Measurements from ENCODE around the gene CDH12.

The CDH12 gene

GRCh38 chr5:21807953-21808352, 1045.2 kb downstream of the CDH12 start:
- DNase-seq, result peak; percentile 24

DNA sequence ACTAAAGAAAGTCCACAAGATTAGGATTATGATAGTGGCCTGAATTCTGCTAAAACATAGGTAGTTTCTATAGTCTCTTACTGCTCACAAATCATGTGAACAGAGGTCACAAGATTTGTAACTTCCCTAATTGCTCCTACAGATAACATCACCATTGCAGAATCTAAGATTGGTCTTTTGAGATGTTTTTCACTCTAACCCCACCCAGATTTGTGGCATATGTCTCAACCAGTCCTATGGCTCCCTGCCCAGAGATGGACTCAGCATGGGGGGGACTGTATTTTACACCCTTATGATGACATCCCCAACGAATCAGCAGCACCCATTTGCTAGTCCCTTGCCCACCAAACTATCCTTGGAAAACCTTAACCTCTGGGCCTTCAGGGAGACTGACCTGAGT, 1046.2 kb downstream of the CDH12 start:
- DNase-seq, result no peak

GRCh38 chr5:21806271-21806670, 1046.9 kb downstream of the CDH12 start:
- no peak for DNase-seq

DNA sequence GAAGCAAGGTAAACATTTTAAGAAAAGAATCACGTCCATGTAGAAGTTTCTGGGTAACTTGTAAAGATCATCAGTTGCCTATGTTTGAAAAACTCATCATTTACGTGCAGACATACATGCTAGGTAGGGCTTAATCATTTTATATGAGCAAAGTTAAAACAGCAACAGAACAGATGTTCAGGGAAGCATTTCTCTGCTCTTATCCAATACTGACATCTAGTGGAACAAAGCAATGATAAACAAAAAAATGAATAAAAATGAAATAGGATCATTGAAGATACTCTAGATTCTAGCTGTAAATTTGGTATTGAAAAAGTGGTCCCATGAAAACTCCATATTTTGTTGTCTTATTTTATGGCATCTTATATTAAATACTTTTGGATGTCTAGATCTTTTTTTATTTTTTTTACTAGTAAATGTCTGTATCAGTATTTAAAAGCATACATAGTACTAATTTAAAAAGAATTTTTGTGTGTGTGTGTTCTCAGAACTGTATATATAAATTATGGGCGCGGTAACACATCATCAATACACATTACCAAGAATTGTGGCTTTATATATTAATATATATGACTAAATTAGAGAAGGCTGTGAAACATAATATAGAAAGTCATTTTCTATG, 1050.2 kb downstream of the CDH12 start:
- peak; percentile 85 for DNase-seq

- no peak for DNase-seq
These were observed 1051.0 kb downstream of the CDH12 start for GRCh38 chr5:21802100-21802499.

GRCh38 chr5:21792748-21793147, 1060.4 kb downstream of the CDH12 start:
- no peak for DNase-seq

DNA sequence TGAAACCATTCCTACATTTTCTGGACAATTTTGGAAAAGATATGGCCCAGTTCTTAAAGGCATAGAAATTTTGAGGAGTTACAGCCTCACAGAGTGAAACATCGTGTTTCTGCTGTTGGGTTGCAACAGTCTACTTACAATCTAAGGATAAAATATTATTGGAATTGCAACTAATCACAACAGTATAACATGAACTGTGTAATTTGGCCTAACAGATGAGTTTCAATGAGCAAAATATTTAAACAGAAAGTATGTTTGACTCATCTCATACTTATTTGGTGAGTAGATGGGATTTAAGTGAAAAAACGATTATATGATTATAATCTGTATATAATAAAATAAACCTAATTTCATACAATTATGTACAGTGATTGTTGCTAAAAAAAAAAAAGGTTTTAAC, 1061.8 kb downstream of the CDH12 start:
- DNase-seq, result no peak

GRCh38 chr5:21784487-21784886, 1068.7 kb downstream of the CDH12 start:
- DNase-seq, result no peak

GRCh38 chr5:21783074-21783679, 1070.0 kb downstream of the CDH12 start:
- no peak for DNase-seq

GRCh38 chr5:21776466-21776865, 1076.7 kb downstream of the CDH12 start:
- DNase-seq, result no peak

DNA sequence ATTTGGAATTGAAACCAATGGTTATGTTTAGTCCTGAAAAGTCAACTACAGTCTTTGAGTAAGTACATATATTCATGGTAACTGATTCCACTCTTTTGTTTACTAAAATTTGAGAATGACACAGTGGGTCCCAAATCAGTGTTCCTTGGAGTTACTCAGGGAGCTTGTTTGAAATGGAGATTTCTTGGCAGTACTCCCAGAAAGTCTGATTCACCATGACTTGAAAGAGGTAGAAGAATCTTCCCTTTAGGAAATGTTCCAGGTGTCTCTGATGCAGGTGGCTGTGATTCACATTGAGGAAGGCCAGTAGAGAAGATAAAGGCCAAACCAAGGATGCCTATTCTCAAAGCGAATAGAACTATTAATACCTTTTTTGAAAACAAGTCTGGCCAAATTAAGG, 1078.3 kb downstream of the CDH12 start:
- no peak for DNase-seq

- DNase-seq, result no peak
These were observed 1078.9 kb downstream of the CDH12 start for GRCh38 chr5:21774281-21774680.

DNA sequence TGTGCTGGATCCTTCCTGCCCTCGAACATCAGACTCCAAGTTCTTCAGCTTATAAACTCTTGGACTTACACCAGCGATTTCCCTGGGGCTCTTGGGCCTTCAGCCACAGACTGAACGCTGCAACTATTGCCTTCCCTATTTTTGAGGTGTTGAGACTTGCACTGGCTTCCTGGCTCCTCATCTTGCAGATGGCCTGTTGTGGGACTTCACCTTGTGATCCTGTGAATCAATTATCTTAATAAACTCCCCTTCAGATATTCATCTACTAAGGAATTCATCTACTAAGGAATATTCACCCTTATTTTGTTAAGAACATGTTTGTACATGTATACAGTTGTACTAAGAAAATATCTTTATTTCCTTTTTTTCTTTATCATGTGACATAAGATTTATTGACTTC, 1079.7 kb downstream of the CDH12 start:
- no peak for DNase-seq

GRCh38 chr5:21765406-21765805, 1087.7 kb downstream of the CDH12 start:
- DNase-seq, result no peak

DNA sequence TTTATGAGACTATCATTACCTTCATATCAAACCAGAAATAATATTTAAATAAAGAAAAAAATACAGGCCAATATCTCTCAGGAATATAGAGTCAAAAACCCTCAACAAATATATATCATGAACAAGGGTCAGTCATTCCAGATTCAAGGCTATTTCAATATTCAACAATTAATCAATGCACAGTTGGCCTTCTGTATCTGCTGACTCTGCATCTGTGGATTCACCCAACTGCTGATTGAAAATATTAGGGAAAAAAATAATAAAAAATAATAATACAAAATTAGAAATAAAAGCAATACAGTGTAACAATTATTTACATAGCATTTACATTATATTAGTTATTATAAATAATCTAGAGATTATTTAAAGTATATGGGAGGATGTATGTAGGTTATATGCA, 1114.0 kb downstream of the CDH12 start:
- no peak for DNase-seq

DNA sequence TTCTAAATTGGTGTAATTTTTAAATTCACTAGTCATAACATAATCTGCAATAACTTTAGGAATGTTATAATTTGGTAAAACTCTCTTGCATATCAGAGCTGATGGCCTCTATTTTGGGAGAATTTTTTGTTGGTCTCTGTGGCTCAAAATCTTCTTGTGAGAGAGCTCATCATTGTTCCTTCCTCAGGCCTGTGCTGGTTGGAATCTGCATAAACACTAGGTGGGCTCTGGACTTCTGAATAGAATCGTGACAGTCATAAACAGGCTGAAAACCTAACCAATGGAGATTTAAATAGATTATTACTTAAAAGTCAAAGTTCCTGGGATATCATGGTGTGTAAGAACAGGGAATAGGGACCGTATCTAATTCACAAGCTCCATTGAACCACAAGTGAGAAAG, 1129.6 kb downstream of the CDH12 start:
- no peak for DNase-seq

DNA sequence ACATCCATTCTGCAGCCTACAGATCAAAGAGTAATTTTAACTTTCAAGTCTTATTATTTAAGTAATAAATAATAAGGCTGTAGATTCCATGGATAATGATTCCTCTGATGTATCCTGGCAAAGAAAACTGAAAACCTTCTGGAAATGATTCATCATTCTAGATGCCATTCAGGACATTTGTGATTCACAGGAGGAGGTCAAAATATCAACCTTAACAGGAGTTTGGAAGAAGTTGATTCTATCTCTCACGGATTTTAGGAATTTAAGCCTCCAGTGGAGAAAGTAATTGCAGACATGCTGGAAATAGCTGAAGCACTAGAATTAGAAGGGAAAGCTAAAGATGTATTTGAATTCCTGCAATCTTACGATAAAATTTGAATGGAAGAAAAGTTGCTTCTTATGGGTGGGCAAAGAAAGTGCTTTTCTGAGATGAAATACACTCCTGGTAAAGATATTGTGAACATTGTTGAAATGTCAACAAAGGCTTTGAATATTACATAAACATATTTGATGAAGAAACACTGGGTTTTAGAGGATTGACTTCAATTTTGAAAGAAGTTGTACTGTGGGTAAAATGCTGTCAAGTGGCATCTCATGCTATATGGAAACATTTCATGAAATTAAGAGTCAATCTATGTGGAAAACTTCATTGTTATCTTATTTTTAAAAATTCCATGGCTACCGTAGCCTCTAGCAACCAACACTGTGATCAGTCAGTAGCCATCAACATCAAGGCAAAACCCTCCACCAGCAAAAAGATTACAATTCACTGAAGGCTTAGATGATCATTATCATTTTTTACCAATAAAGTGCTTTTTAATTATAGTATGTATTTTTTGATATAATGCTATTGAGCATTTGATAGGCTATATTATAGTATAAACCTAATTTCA, 1141.0 kb downstream of the CDH12 start:
- DNase-seq, result no peak

DNA sequence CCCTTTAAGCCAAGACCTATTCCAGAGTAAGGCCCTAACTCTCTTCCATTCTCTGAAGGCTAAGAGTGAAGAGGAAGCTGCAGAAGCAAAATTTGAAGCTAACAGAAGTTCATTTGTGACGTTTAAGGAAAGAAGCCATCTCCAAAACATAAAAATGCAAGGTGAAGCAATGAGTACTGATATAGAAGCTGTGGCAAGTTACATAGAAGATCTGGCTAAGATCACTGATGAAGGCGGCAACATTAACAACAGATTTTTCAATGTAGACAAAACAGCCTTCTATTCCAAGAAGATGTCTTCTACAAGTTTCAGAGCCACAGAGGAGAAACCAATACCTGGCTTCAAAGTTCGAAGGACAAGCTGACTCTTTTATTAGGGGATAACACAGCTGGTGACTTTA, 1143.4 kb downstream of the CDH12 start:
- no peak for DNase-seq

GRCh38 chr5:21704974-21705668, 1148.0 kb downstream of the CDH12 start:
- no peak for DNase-seq

DNA sequence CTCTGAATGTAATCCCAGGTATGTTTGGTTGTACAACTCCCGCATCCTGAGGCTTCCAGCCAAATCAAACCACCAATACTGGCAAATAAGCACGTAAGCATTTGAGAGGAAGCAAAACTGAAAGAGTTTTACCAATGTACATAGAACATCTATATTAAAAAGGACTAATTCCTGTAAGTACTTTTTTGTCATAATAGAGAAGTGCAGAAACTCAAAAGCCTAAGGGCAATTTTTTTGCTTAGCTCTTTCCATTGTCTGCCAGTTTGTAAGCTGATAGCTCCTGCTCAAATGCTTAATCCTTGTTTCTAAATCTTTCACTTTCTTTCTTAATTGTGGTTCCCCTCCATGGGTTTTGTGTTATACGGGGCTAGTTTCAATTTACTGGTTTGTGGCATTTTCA, 1151.8 kb downstream of the CDH12 start:
- DNase-seq, result no peak

All from NCI-H510A treated with DMSO at 0.1 percent for 48 hours (cell line).